ENCODE results near the gene IL20RA. TPM values are rescaled to one million over a fixed set of nuclear protein-coding genes. Genes with fewer than 3 reads are reported as not detected.

The IL20RA gene
- total and polyA plus RNA-seq, 2 experiments from 2014 or later = 0.71 to 0.86 TPM

DNA sequence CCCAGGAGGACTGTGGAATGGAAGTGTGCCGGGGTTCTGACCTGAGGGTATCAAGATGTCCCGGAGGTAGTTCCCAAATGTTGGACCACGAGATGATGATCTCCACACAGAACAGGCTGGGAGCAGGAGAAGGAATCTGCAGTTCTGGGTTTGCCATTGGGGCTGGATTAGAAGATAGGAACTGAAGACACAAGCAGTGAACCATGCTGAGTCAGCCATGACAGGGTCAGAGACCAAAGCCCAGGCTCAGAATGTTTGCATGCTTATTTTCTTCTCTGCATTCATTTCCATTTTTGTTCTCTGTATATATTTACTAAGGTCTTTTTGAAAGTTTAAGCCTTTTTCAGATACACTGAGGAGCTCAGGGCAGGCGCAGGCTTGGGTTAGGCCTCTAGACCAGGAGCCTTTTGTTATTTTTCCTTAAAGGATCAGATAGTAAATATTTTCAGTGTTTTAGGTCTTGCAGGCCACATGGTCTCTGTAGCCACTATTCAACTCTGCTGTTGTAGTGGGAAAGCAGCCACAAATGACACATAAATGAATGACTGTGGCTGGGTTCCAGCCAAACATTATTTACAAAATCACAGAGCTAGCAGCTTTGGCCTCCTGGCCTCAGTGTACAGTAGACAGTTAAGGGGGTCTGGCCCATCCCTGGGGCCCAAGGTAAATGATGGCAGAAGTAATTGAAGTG is 94.2 kb downstream of the IL20RA start:
- H3K4me3 ChIP-seq = no peak overlapping the region
- no peaks in the 10 kb centered on the region for H3K9me3 ChIP-seq (ENCODE audit: low read depth)
- H3K4me1 ChIP-seq (ENCODE audit: low read depth) = peaks cover 5% of the 10 kb centered on the region
- DNase-seq (ENCODE audit: low read depth in 1 of 2, low spot score in 1 of 2) = no peak
- H3K27me3 ChIP-seq = no peaks in the 10 kb centered on the region
- no peaks in the 10 kb centered on the region for H3K36me3 ChIP-seq
- H3K27ac ChIP-seq = no peak overlapping the region
- TF ChIP-seq, protein P1, sequence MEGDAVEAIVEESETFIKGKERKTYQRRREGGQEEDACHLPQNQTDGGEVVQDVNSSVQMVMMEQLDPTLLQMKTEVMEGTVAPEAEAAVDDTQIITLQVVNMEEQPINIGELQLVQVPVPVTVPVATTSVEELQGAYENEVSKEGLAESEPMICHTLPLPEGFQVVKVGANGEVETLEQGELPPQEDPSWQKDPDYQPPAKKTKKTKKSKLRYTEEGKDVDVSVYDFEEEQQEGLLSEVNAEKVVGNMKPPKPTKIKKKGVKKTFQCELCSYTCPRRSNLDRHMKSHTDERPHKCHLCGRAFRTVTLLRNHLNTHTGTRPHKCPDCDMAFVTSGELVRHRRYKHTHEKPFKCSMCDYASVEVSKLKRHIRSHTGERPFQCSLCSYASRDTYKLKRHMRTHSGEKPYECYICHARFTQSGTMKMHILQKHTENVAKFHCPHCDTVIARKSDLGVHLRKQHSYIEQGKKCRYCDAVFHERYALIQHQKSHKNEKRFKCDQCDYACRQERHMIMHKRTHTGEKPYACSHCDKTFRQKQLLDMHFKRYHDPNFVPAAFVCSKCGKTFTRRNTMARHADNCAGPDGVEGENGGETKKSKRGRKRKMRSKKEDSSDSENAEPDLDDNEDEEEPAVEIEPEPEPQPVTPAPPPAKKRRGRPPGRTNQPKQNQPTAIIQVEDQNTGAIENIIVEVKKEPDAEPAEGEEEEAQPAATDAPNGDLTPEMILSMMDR (IDR thresholded peaks at IDR 0.05; ENCODE audit: low read depth, low read length) = no peak

Other genes starting within 250 kb of the IL20RA start
- gene PEX7, start 222.4 kb downstream of the IL20RA start, total RNA-seq = 13.4 and 13.7 TPM in 2 replicates
- gene PEX7, start 222.4 kb downstream of the IL20RA start, polyA plus RNA-seq = 15.7 and 20.0 TPM in 2 replicates
- 0.74 and 2.4 TPM in 2 replicates for gene SLC35D3, start 122.7 kb downstream of the IL20RA start, total RNA-seq
- gene SLC35D3, start 122.7 kb downstream of the IL20RA start, polyA plus RNA-seq = 1.3 and 3.8 TPM in 2 replicates
- not detected in 2 replicates for gene IL22RA2, start 128.7 kb upstream of the IL20RA start, total RNA-seq
- gene IL22RA2, start 128.7 kb upstream of the IL20RA start, polyA plus RNA-seq = not detected in 2 replicates
- 19.2 and 23.2 TPM in 2 replicates for gene IFNGR1, start 174.4 kb upstream of the IL20RA start, total RNA-seq
- gene IFNGR1, start 174.4 kb upstream of the IL20RA start, polyA plus RNA-seq = 36.9 and 38.4 TPM in 2 replicates

Measured in cardiac muscle cell (in vitro differentiated cells and primary cell).